Kasumi-1 (cell line): ENCODE results near the gene BACH1.

Source experiments
- DNase-seq, 2 experiments: peaks; one replicate each; lab custom pipeline; 2025; lab: John Stamatoyannopoulos, UW

BACH1 gene

DNA sequence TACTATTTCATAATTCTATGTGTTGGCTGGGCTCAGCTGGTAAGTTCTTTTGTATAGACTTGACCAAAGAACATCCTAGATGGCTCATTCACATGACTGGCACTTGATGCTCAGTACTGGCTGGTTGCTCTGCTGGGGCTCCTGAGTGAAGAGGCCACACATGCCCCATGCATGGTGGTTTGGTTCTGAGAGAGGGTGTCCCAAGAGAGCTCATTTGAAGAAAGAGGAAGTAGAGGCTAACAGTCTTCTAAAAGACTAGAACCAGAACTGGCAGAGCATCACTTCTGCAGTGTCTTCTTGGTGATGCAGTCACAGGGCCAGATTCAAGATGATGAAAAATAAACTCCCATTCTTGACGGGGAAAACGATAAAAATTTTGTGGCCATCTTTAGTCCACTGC is 5.2 kb upstream of the BACH1 start:
- peak; percentile 87 to 88 for DNase-seq

- DNase-seq: no peak
Observed at GRCh38 chr21:29295066-29295650, 3.6 kb upstream of the BACH1 start.

- DNase-seq: no peak
Observed at GRCh38 chr21:29296446-29296845, 2.3 kb upstream of the BACH1 start.

DNA sequence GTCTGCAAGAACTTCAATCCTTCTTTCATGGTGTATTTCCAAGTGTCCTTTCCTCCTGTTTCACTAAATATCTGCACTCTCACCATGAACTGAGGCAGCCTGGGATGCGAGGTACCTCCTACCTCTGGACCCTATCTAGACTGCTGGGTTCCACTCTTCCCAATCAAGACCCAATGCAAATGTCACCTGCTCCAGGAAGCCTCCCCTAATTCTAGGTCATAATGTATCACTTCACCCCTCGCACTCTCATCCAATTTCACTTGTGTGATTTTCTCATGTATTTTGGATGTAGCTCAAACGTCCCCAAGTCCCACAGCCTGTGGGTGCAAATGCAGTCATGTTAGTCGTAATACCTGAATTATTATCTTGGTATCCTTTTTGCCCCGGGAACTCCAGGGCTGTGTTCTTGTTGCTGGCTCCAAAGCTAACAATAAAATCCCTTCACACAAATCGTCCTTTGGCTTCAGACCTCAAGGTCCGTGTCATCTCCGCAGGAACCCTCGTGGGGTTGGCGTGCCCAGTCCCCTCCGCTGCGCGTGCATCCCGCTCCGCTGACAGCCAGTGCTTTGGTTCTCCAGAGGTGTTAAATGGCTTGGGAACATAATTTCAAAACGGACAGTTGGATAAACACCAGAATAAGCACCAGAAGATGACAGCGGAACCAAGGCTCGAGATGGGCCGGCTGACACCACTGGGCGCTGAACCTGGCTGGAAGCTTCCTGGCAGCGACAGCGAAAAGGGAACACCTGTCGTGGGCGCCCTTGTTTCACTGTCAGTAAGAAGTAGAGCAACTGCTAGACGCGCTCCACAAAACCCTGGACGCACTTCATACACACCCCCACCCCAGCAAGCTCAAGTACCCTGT is 1.0 kb upstream of the BACH1 start:
- DNase-seq: no peak

DNA sequence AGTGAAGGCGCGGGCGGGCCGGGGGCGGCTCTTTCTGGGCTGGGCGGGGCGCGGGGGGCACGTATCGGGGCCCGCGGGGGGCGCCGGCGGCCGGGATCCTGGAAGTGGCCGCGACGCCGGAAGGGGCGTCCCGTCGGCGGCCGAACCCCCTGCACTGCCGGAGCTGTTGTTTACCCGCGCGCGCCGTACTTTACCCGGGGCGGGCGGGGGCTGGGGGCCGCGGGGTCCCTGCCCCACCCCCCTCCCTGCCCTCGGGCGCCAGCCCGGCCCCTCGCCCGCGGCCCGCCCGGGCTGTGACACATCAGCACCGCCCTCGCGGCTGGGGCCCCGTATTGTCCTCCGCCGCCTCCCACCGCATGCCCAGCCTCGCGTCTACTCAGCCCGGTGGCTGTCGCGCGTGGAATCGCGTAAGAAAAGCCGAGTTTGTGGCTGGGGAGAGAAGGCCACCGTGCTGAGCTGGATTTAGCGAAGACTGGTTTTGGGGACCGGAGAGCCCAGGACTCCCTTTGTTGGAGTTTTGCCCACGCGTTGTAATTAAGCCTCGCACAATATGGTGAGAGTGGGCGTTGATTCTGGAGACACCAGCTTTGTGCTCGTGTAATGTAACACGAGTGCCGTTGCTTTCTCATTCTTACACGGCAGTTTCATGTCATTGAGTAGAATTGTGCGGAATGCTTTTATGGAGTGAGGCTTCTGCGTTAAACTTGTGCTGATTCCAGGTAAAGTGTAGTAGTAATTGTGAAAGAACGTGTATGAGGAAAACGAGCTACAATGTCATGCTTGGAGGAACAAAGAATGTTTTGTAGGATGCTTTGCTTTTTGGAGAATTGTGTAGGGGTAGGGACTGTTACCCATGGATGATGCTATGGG is 559 bp downstream of the BACH1 start:
- peak; percentile 48 to 56 for DNase-seq

- DNase-seq: peak; percentile 53 to 70
Observed at GRCh38 chr21:29299916-29300806, 1.4 kb downstream of the BACH1 start.

DNA sequence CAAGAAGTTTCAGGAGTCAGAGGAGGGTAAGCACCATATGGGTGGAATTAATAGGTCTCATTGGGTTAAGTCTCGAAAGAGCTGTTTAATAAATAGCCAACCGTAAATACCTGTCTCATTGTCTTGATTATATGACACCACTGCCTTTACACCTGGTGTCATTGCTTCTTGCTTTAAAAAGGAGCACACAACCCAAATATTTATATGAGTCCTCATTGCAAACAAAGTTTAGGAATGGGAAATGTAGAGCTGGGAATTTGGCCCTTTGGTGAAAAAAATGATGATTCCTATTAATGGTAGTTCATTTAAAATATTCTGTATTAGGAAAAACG is 2.1 kb downstream of the BACH1 start:
- no peak for DNase-seq

DNA sequence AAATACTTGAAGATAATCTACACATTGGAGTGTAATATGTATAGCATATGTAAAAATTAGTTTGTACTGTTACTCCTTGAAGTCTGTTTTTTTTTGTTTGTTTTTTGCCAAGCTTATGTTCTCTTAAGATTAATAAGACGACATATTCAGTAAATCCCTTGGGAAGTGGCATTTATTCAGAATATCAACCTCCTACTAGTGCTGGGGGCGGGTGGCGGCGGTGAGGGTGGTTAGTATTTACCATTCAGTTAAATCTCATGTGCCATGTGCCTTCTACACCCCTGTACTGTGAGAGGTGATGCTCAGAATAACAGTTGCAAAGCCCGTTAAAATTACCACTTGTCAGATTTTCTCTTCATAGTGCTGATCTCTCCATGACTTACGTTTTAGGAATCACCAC is 3.0 kb downstream of the BACH1 start:
- no peak for DNase-seq

GRCh38 chr21:29302359-29302875 is 3.7 kb downstream of the BACH1 start:
- no peak for DNase-seq

GRCh38 chr21:29303288-29303687 is 4.6 kb downstream of the BACH1 start:
- DNase-seq: no peak

- DNase-seq: peak; percentile 17 to 67
Observed at GRCh38 chr21:29304597-29304996, 5.9 kb downstream of the BACH1 start.

DNA sequence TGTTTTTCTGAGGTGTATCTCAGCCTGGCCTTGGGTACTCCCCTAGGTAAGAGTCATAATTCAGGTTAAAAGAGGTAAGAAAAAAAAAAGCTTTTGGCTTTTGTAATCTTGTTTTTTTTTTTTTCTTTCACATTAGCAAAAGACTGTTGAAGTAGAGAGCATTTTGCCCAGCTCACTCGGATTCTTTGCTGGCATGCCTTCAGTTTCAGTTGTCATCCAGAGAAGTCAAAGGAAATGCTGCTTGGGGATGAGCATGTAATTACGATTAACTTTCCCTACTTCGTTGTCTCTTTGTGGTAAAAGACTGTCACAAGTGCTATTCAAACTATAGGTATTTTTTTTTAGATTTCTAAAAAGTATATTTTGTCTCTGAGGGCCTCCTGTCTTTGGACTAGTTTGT is 6.3 kb downstream of the BACH1 start:
- no peak for DNase-seq

- no peak for DNase-seq
Observed at GRCh38 chr21:29305561-29305960, 6.8 kb downstream of the BACH1 start.

GRCh38 chr21:29306920-29307319 is 8.2 kb downstream of the BACH1 start:
- no peak for DNase-seq

DNA sequence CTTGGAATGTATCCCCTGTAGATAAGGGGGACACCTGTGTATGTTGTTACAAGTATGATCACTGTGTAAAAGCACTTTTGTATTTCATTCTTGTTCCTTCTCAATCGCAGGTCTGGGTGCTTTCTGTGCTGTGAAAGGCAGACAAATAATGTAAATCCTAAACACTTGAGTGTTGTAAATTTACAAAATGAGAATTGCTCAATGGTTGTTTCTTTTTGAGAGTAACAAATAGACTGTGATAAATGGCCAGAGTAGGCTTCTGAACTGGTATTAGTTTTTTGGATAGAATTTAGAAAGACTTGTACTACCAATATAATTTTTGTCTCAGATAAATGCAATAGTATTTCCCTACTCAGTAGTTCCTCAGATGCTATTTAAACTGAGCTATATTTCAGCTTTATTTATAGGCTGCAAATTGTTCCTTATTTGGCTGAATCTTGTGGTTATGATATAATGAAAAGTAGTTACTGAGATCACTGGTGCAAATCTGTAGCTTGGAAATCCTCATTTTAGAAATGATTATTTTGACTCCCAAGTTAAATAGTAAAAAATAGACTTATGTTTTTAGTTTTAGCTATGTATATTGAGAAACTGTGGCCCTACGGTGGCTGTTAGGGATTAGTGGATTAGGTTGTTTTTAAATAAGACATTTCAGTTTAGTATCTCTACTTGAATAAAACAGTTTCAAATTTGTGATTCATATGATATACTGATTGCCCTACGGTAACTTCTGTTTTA is 9.2 kb downstream of the BACH1 start:
- DNase-seq: peak in 1 of 2 experiments; percentile 4

DNA sequence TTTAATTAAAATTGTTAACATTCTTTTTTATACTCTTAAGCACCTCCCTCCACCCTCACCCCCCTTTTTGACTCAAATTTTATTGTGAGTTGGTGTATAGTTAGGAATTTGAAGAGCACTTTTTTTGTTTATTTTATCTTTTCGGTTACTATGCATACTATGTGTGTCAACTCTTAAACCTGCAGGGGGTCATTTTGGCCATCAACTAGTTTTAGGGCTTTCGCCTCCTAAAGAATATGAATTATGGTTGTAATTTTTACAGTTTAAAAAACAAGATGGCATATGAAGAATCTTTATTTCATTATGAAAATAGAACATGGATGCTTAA is 9.7 kb downstream of the BACH1 start:
- DNase-seq: no peak

- DNase-seq: no peak
Observed at GRCh38 chr21:29309703-29310102, 11.0 kb downstream of the BACH1 start.

GRCh38 chr21:29311802-29312201 is 13.1 kb downstream of the BACH1 start:
- DNase-seq: no peak

GRCh38 chr21:29312981-29313380 is 14.3 kb downstream of the BACH1 start:
- DNase-seq: no peak

DNA sequence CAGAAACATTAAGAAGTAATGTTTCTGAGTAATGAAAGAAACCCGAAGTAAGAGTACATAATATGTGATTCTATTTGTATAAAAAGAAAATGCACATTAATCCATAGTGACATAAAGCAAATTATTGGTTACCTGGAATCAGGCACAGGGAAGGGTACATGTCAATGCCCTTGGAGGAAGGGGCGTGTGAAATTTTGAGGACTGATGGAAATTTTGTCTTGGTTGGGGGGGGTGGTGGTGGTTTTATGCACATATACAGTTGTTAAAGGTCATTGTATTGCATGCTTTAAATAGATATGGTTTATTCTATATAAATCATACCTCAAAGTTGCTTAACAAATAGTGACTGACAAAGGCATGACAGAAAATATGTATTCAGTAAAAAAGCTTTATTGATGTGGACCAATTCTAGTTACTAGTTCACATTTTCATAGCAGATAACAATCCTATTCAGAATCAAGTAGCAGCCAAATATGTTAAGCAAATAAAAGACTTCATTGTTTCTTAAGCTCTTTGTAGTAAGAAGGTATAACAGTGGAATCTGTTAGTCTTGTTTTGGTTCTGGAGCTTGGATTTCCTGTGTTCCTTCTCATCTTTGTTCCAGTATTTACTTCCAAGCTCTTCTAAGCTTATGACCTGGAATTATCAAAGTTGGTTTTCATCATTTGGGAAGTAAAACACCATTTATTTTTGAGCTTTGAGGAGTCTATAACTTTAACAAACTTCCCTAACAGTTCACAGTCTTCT is 15.1 kb downstream of the BACH1 start:
- DNase-seq: no peak
